GM23338 (cell line): Measurements from ENCODE around the gene SERPINI2. TPM values are rescaled to one million over a fixed set of nuclear protein-coding genes. Genes with fewer than 3 reads are reported as not detected.

Source experiments
- ATAC-seq: fragments of 200-7000 bp; cut with Tn5 transposase; 3 replicates; pipeline ENCODE4 v1.9.1; 2020
- DNase-seq: peaks from one replicate; pipeline ENCODE4 v3.0.0-alpha.2; 2015; ENCODE audit warnings: low spot score
- H2AFZ ChIP-seq: fragments of 200-600 bp; sonication (generic); 2 replicates; pipeline ENCODE4 v1.8.0; 2016; ENCODE audit warnings: antibody characterized with exemption, mild to moderate bottlenecking, moderate library complexity
- H3F3A ChIP-seq: fragments of 200-600 bp; sonication (generic); replicated peaks from 2 replicates; pipeline ENCODE4 v1.8.0; 2017; ENCODE audit warnings: antibody characterized with exemption, mixed run types, low read depth
- H3K27ac ChIP-seq: fragments of 200-600 bp; sonication (generic); 2 replicates; pipeline ENCODE4 v1.6.1; 2016; ENCODE audit warnings: low read depth
- H3K27me3 ChIP-seq: fragments of 200-600 bp; sonication (generic); 2 replicates; pipeline ENCODE4 v1.8.0; 2016; ENCODE audit warnings: mild to moderate bottlenecking, mixed run types, moderate library complexity; ENCODE audit not compliant: insufficient read depth
- H3K36me3 ChIP-seq: fragments of 200-600 bp; sonication (generic); 2 replicates; pipeline ENCODE4 v1.8.0; 2016; ENCODE audit warnings: mild to moderate bottlenecking; ENCODE audit not compliant: insufficient read depth
- H3K4me1 ChIP-seq: fragments of 200-600 bp; sonication (generic); 2 replicates; pipeline ENCODE4 v1.8.0; 2016; ENCODE audit warnings: mild to moderate bottlenecking, moderate library complexity; ENCODE audit not compliant: insufficient read depth
- H3K4me2 ChIP-seq: fragments of 200-600 bp; sonication (generic); 2 replicates; pipeline ENCODE4 v1.7.1; 2017; ENCODE audit warnings: mixed run types
- H3K4me3 ChIP-seq: fragments of 200-600 bp; sonication (generic); 2 replicates; pipeline ENCODE4 v1.6.1; 2016; ENCODE audit warnings: mixed run types
- H3K79me2 ChIP-seq: fragments of 200-600 bp; sonication (generic); replicated peaks from 2 replicates; pipeline ENCODE4 v1.8.0; 2017; ENCODE audit warnings: mild to moderate bottlenecking; ENCODE audit not compliant: insufficient read depth
- H3K9me2 ChIP-seq: fragments of 200-600 bp; sonication (generic); 2 replicates; pipeline ENCODE4 v1.8.0; 2017; ENCODE audit not compliant: insufficient read depth
- H4K20me1 ChIP-seq: fragments of 200-600 bp; sonication (generic); replicated peaks from 2 replicates; pipeline ENCODE4 v1.8.0; 2017; ENCODE audit warnings: mild to moderate bottlenecking; ENCODE audit not compliant: insufficient read depth
- H3K27ac Mint-ChIP-seq: 2 replicates; pipeline ENCODE4 v1.8.0; 2020; ENCODE audit warnings: inconsistent platforms, mild to moderate bottlenecking, moderate library complexity, mixed read lengths
- H3K27me3 Mint-ChIP-seq: 3 replicates; pipeline ENCODE4 v1.8.0; 2022; ENCODE audit warnings: low read depth, mild to moderate bottlenecking, moderate library complexity, mixed read lengths, inconsistent platforms; ENCODE audit not compliant: insufficient read depth, poor library complexity
- H3K36me3 Mint-ChIP-seq: 3 replicates; pipeline ENCODE4 v1.8.0; 2021; ENCODE audit warnings: low read depth, mild to moderate bottlenecking, inconsistent platforms, moderate library complexity, mixed read lengths
- H3K4me1 Mint-ChIP-seq: 3 replicates; pipeline ENCODE4 v1.8.0; 2020; ENCODE audit warnings: mild to moderate bottlenecking, inconsistent platforms, mixed read lengths
- H3K4me3 Mint-ChIP-seq: 3 replicates; pipeline ENCODE4 v1.8.0; 2021; ENCODE audit warnings: moderate library complexity, mild to moderate bottlenecking, inconsistent platforms, mixed read lengths
- H3K9me3 Mint-ChIP-seq: 3 replicates; pipeline ENCODE4 v1.8.0; 2020; ENCODE audit warnings: moderate library complexity, mild to moderate bottlenecking, inconsistent platforms, mixed read lengths
- CREB1 ChIP-seq: fragments of 250-450 bp; sonication (Bioruptor Pico); IDR thresholded peaks from 2 replicates; pipeline ENCODE4 v1.5.0; 2020; ENCODE audit warnings: low read depth, mild to moderate bottlenecking, moderate library complexity
- EZH2 ChIP-seq: fragments of 200-600 bp; sonication (generic); IDR thresholded peaks from one replicate; pipeline ENCODE4 v1.8.0; 2017; ENCODE audit warnings: antibody characterized with exemption, mild to moderate bottlenecking, low read depth; ENCODE audit not compliant: unreplicated experiment
- EZH2phosphoT487 ChIP-seq: fragments of 200-600 bp; sonication (generic); IDR thresholded peaks from one replicate; pipeline ENCODE4 v1.8.1; 2018; ENCODE audit warnings: antibody characterized with exemption; ENCODE audit not compliant: unreplicated experiment
- JUNB ChIP-seq: IDR thresholded peaks from one replicate; pipeline ENCODE4 v1.6.1; 2016; ENCODE audit warnings: antibody characterized with exemption; ENCODE audit not compliant: unreplicated experiment
- NANOG ChIP-seq: IDR thresholded peaks from 2 replicates; pipeline ENCODE4 v1.6.1; 2016; ENCODE audit warnings: antibody characterized with exemption, borderline replicate concordance
- POLR2AphosphoS5 ChIP-seq: IDR thresholded peaks from 2 replicates; pipeline ENCODE4 v1.6.1; 2016; ENCODE audit warnings: antibody characterized with exemption, low read depth
- STAT1 ChIP-seq: IDR thresholded peaks from one replicate; pipeline ENCODE4 v1.6.1; 2016; ENCODE audit warnings: antibody characterized with exemption; ENCODE audit not compliant: unreplicated experiment
- ZNF114 ChIP-seq: fragments of 250-450 bp; sonication (Bioruptor Pico); IDR thresholded peaks from 2 replicates; pipeline ENCODE4 v1.5.0; 2020; ENCODE audit warnings: mild to moderate bottlenecking, moderate library complexity
- ZNF331 ChIP-seq: fragments of 250-450 bp; sonication (Bioruptor Pico); IDR thresholded peaks from 2 replicates; pipeline ENCODE4 v1.5.0; 2020; ENCODE audit warnings: low read depth, mild to moderate bottlenecking, moderate library complexity
- polyA plus RNA-seq: library from polyadenylated mRNA; unstranded; fragments of >200 nt; fragmentation: Nextera tagmentation; extraction: Ambion mirVana; gene quantifications from 2 replicates; pipeline ENCODE4 v1.2.1, GENCODE V29; 2016
- total RNA-seq: library from RNA; depleted of rRNA; stranded (reverse); fragments of >200 nt; shearing (Covaris generic); gene quantifications from 2 replicates; pipeline ENCODE4 v1.2.3, GENCODE V29; 2014
- TF ChIP-seq, protein P1 (sequence below), 2 experiments: fragments of 200-600 bp in 1 of 2; sonication (generic) in 1 of 2; conservative IDR thresholded peaks; 2 replicates each; pipeline versions ENCODE4 v1.5.1 to v1.6.1; 2016 to 2017; ENCODE audit warnings: antibody characterized with exemption in 2 of 2, low read depth in 2 of 2, mild to moderate bottlenecking in 2 of 2, moderate library complexity in 1 of 2
- TF ChIP-seq, protein P2 (sequence below): IDR thresholded peaks from 2 replicates; pipeline ENCODE4 v1.6.1; 2016; ENCODE audit warnings: antibody characterized with exemption
- TF ChIP-seq, protein P3 (sequence below): IDR thresholded peaks from one replicate; pipeline ENCODE4 v1.6.1; 2018; ENCODE audit warnings: antibody characterized with exemption; ENCODE audit not compliant: unreplicated experiment
- TF ChIP-seq, protein P4 (sequence below): fragments of 250-450 bp; sonication (Bioruptor Pico); IDR thresholded peaks from 2 replicates; pipeline ENCODE4 v1.5.0; 2020; ENCODE audit warnings: mild to moderate bottlenecking, moderate library complexity

The SERPINI2 gene
- total and polyA plus RNA-seq, 2 experiments from 2014 or later, result 0.68 to 2.5 TPM

DNA sequence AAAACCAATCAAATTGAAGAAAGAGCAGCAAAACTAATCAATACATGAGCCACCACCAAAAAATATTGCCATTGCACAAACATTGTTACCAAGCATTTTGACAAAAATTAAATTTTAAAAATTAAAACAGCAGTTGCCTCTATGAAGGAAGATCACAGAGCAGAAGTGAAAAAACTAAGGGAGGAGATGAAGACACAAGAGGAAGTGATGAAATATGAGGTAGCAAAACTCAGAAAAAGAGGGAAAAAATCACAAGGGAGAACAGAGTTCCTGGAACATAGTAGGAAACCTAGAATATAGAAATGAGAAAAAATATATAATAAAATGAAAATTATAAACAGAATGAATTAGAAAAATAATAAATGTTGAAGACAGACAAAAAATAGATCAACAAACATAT, 7.3 kb upstream of the SERPINI2 start:
- no peaks in the 10 kb centered on the region for H3K27me3 Mint-ChIP-seq
- H3K27me3 ChIP-seq, result no peaks in the 10 kb centered on the region
- no peak overlapping the region for H3K4me3 Mint-ChIP-seq
- no peak overlapping the region for H3K4me2 ChIP-seq
- H3F3A ChIP-seq, result no peaks in the 10 kb centered on the region
- H3K27ac ChIP-seq, result no peak overlapping the region
- no peak overlapping the region for H3K27ac Mint-ChIP-seq
- H3K4me3 ChIP-seq, result no peak overlapping the region
- H3K4me1 ChIP-seq, result no peaks in the 10 kb centered on the region
- no peaks in the 10 kb centered on the region for H3K9me2 ChIP-seq
- no peak for DNase-seq
- H3K36me3 ChIP-seq, result no peaks in the 10 kb centered on the region
- no peaks in the 10 kb centered on the region for H3K9me3 Mint-ChIP-seq
- no peaks in the 10 kb centered on the region for H3K36me3 Mint-ChIP-seq
- H4K20me1 ChIP-seq, result no peaks in the 10 kb centered on the region
- TF ChIP-seq JUNB (no peak), STAT1 (no peak), EZH2 (no peak), CREB1 (CRISPR knock-in tag) (no peak), ZNF331 (no peak), EZH2phosphoT487 (no peak), POLR2AphosphoS5 (no peak), NANOG (no peak), ZNF114 (CRISPR knock-in tag) (no peak)
- TF ChIP-seq, protein P1, sequence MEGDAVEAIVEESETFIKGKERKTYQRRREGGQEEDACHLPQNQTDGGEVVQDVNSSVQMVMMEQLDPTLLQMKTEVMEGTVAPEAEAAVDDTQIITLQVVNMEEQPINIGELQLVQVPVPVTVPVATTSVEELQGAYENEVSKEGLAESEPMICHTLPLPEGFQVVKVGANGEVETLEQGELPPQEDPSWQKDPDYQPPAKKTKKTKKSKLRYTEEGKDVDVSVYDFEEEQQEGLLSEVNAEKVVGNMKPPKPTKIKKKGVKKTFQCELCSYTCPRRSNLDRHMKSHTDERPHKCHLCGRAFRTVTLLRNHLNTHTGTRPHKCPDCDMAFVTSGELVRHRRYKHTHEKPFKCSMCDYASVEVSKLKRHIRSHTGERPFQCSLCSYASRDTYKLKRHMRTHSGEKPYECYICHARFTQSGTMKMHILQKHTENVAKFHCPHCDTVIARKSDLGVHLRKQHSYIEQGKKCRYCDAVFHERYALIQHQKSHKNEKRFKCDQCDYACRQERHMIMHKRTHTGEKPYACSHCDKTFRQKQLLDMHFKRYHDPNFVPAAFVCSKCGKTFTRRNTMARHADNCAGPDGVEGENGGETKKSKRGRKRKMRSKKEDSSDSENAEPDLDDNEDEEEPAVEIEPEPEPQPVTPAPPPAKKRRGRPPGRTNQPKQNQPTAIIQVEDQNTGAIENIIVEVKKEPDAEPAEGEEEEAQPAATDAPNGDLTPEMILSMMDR (conservative IDR thresholded peaks at IDR 0.05; ENCODE audit: low read depth in 2 of 2), result no peak
- TF ChIP-seq, protein P2, sequence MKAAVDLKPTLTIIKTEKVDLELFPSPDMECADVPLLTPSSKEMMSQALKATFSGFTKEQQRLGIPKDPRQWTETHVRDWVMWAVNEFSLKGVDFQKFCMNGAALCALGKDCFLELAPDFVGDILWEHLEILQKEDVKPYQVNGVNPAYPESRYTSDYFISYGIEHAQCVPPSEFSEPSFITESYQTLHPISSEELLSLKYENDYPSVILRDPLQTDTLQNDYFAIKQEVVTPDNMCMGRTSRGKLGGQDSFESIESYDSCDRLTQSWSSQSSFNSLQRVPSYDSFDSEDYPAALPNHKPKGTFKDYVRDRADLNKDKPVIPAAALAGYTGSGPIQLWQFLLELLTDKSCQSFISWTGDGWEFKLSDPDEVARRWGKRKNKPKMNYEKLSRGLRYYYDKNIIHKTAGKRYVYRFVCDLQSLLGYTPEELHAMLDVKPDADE, result no peak
- TF ChIP-seq, protein P3, sequence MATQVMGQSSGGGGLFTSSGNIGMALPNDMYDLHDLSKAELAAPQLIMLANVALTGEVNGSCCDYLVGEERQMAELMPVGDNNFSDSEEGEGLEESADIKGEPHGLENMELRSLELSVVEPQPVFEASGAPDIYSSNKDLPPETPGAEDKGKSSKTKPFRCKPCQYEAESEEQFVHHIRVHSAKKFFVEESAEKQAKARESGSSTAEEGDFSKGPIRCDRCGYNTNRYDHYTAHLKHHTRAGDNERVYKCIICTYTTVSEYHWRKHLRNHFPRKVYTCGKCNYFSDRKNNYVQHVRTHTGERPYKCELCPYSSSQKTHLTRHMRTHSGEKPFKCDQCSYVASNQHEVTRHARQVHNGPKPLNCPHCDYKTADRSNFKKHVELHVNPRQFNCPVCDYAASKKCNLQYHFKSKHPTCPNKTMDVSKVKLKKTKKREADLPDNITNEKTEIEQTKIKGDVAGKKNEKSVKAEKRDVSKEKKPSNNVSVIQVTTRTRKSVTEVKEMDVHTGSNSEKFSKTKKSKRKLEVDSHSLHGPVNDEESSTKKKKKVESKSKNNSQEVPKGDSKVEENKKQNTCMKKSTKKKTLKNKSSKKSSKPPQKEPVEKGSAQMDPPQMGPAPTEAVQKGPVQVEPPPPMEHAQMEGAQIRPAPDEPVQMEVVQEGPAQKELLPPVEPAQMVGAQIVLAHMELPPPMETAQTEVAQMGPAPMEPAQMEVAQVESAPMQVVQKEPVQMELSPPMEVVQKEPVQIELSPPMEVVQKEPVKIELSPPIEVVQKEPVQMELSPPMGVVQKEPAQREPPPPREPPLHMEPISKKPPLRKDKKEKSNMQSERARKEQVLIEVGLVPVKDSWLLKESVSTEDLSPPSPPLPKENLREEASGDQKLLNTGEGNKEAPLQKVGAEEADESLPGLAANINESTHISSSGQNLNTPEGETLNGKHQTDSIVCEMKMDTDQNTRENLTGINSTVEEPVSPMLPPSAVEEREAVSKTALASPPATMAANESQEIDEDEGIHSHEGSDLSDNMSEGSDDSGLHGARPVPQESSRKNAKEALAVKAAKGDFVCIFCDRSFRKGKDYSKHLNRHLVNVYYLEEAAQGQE, result no peak
- TF ChIP-seq, protein P4, sequence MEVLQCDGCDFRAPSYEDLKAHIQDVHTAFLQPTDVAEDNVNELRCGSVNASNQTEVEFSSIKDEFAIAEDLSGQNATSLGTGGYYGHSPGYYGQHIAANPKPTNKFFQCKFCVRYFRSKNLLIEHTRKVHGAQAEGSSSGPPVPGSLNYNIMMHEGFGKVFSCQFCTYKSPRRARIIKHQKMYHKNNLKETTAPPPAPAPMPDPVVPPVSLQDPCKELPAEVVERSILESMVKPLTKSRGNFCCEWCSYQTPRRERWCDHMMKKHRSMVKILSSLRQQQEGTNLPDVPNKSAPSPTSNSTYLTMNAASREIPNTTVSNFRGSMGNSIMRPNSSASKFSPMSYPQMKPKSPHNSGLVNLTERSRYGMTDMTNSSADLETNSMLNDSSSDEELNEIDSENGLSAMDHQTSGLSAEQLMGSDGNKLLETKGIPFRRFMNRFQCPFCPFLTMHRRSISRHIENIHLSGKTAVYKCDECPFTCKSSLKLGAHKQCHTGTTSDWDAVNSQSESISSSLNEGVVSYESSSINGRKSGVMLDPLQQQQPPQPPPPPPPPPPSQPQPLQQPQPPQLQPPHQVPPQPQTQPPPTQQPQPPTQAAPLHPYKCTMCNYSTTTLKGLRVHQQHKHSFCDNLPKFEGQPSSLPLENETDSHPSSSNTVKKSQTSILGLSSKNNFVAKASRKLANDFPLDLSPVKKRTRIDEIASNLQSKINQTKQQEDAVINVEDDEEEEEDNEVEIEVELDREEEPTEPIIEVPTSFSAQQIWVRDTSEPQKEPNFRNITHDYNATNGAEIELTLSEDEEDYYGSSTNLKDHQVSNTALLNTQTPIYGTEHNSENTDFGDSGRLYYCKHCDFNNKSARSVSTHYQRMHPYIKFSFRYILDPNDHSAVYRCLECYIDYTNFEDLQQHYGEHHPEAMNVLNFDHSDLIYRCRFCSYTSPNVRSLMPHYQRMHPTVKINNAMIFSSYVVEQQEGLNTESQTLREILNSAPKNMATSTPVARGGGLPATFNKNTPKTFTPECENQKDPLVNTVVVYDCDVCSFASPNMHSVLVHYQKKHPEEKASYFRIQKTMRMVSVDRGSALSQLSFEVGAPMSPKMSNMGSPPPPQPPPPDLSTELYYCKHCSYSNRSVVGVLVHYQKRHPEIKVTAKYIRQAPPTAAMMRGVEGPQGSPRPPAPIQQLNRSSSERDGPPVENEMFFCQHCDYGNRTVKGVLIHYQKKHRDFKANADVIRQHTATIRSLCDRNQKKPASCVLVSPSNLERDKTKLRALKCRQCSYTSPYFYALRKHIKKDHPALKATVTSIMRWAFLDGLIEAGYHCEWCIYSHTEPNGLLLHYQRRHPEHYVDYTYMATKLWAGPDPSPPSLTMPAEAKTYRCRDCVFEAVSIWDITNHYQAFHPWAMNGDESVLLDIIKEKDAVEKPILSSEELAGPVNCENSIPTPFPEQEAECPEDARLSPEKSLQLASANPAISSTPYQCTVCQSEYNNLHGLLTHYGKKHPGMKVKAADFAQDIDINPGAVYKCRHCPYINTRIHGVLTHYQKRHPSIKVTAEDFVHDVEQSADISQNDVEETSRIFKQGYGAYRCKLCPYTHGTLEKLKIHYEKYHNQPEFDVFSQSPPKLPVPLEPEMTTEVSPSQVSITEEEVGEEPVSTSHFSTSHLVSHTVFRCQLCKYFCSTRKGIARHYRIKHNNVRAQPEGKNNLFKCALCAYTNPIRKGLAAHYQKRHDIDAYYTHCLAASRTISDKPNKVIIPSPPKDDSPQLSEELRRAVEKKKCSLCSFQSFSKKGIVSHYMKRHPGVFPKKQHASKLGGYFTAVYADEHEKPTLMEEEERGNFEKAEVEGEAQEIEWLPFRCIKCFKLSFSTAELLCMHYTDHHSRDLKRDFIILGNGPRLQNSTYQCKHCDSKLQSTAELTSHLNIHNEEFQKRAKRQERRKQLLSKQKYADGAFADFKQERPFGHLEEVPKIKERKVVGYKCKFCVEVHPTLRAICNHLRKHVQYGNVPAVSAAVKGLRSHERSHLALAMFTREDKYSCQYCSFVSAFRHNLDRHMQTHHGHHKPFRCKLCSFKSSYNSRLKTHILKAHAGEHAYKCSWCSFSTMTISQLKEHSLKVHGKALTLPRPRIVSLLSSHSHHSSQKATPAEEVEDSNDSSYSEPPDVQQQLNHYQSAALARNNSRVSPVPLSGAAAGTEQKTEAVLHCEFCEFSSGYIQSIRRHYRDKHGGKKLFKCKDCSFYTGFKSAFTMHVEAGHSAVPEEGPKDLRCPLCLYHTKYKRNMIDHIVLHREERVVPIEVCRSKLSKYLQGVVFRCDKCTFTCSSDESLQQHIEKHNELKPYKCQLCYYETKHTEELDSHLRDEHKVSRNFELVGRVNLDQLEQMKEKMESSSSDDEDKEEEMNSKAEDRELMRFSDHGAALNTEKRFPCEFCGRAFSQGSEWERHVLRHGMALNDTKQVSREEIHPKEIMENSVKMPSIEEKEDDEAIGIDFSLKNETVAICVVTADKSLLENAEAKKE (CRISPR knock-in tag), result no peak
- H3K4me1 Mint-ChIP-seq, result no peaks in the 10 kb centered on the region
- H3K79me2 ChIP-seq, result no peaks in the 10 kb centered on the region
- H2AFZ ChIP-seq, result no peak overlapping the region
- no peak for ATAC-seq
